Measurements from ENCODE around the gene TDRD15. TPM values are rescaled to one million over a fixed set of nuclear protein-coding genes. Genes with fewer than 3 reads are reported as not detected.

The TDRD15 gene
- polyA plus RNA-seq, 3 donors from 2014 or later: not detected

GRCh38 chr2:21161832-21162614 lies 38.3 kb downstream of the TDRD15 start:
- no peaks in the 10 kb centered on the region for H3K4me1 Mint-ChIP-seq
- H3K9me3 Mint-ChIP-seq: peaks cover 0 to 6% (median 0%) of the 10 kb centered on the region in 6 donors
- DNase-seq: no peak
- no peak overlapping the region for H3K27ac Mint-ChIP-seq
- no peaks in the 10 kb centered on the region for H3K36me3 Mint-ChIP-seq
- no peak overlapping the region for H3K4me3 Mint-ChIP-seq
- no peaks in the 10 kb centered on the region for H3K27me3 Mint-ChIP-seq (ENCODE audit: low read depth in 3 of 3)

GRCh38 chr2:21162615-21162878 lies 38.8 kb downstream of the TDRD15 start:
- no peaks in the 10 kb centered on the region for H3K27me3 Mint-ChIP-seq (ENCODE audit: low read depth in 3 of 3)

GRCh38 chr2:21163213-21163612 lies 39.4 kb downstream of the TDRD15 start:
- no peaks in the 10 kb centered on the region for H3K4me1 Mint-ChIP-seq
- no peak overlapping the region for H3K4me3 Mint-ChIP-seq
- H3K9me3 Mint-ChIP-seq: peaks cover 0 to 6% (median 0%) of the 10 kb centered on the region in 6 donors
- no peaks in the 10 kb centered on the region for H3K27me3 Mint-ChIP-seq (ENCODE audit: low read depth in 3 of 3)
- no peak overlapping the region for H3K27ac Mint-ChIP-seq
- no peaks in the 10 kb centered on the region for H3K36me3 Mint-ChIP-seq
- no peak for DNase-seq

More at GRCh38 chr2:21162615-21162878, 38.8 kb downstream of the TDRD15 start:
- Mint-ChIP-seq H3K4me1 (no peaks in the 10 kb centered on the region), H3K36me3 (no peaks in the 10 kb centered on the region), H3K27ac (no peak overlapping the region), H3K4me3 (no peak overlapping the region), H3K9me3 (peaks cover 0 to 6% (median 0%) of the 10 kb centered on the region in 6 donors)
- DNase-seq: no peak

GRCh38 chr2:21165350-21165749 lies 41.6 kb downstream of the TDRD15 start:
- Mint-ChIP-seq H3K36me3 (no peaks in the 10 kb centered on the region), H3K27ac (no peak overlapping the region), H3K27me3 (ENCODE audit: low read depth in 3 of 3) (no peaks in the 10 kb centered on the region), H3K9me3 (peaks cover 0 to 6% (median 0%) of the 10 kb centered on the region in 6 donors), H3K4me3 (no peak overlapping the region), H3K4me1 (no peaks in the 10 kb centered on the region)
- DNase-seq: no peak

GRCh38 chr2:21175895-21176646 lies 52.3 kb downstream of the TDRD15 start:
- Mint-ChIP-seq H3K27me3 (ENCODE audit: low read depth in 3 of 3) (peaks cover 0 to 8% (median 0%) of the 10 kb centered on the region in 3 donors), H3K27ac (no peak overlapping the region), H3K9me3 (peaks cover 0 to 3% (median 0%) of the 10 kb centered on the region in 6 donors), H3K36me3 (no peaks in the 10 kb centered on the region), H3K4me3 (no peak overlapping the region), H3K4me1 (peaks cover 0 to 2% of the 10 kb centered on the region in 2 donors)
- DNase-seq: no peak

- Mint-ChIP-seq H3K4me3 (no peak overlapping the region), H3K4me1 (peaks cover 0 to 2% of the 10 kb centered on the region in 2 donors), H3K27me3 (ENCODE audit: low read depth in 3 of 3) (peaks cover 0 to 1% (median under 1%) of the 10 kb centered on the region in 3 donors), H3K27ac (no peak overlapping the region), H3K36me3 (no peaks in the 10 kb centered on the region), H3K9me3 (peaks cover 0 to 5% (median under 1%) of the 10 kb centered on the region in 6 donors)
- no peak for DNase-seq
Observed at GRCh38 chr2:21181957-21182356, 58.2 kb downstream of the TDRD15 start.

- Mint-ChIP-seq H3K9me3 (peaks cover 0 to 6% (median 0%) of the 10 kb centered on the region in 6 donors), H3K27me3 (ENCODE audit: low read depth in 3 of 3) (peaks cover 0 to 4% (median 0%) of the 10 kb centered on the region in 3 donors), H3K36me3 (no peaks in the 10 kb centered on the region), H3K27ac (no peak overlapping the region), H3K4me1 (peaks cover 0 to 2% of the 10 kb centered on the region in 2 donors), H3K4me3 (no peak overlapping the region)
- DNase-seq: no peak
Observed at GRCh38 chr2:21183306-21183705, 59.5 kb downstream of the TDRD15 start.

- H3K4me1 Mint-ChIP-seq: peaks cover 0 to 2% of the 10 kb centered on the region in 2 donors
Observed at GRCh38 chr2:21183726-21184125, 60.0 kb downstream of the TDRD15 start.

GRCh38 chr2:21191535-21191934 lies 67.8 kb downstream of the TDRD15 start:
- Mint-ChIP-seq H3K27ac (no peak overlapping the region), H3K36me3 (peaks cover 0 to 4% (median 0%) of the 10 kb centered on the region in 3 donors), H3K4me3 (no peak overlapping the region), H3K4me1 (no peaks in the 10 kb centered on the region), H3K27me3 (ENCODE audit: low read depth in 3 of 3) (peaks cover 0 to 4% (median 3%) of the 10 kb centered on the region in 3 donors), H3K9me3 (peaks cover 0 to 14% (median 4%) of the 10 kb centered on the region in 6 donors)
- no peak for DNase-seq

More at GRCh38 chr2:21183726-21184125, 60.0 kb downstream of the TDRD15 start:
- no peak for DNase-seq
- H3K27ac Mint-ChIP-seq: no peak overlapping the region
- H3K4me3 Mint-ChIP-seq: no peak overlapping the region
- peaks cover 0 to 4% (median 0%) of the 10 kb centered on the region in 3 donors for H3K27me3 Mint-ChIP-seq (ENCODE audit: low read depth in 3 of 3)
- H3K9me3 Mint-ChIP-seq: peaks cover 0 to 6% (median 0%) of the 10 kb centered on the region in 6 donors
- H3K36me3 Mint-ChIP-seq: no peaks in the 10 kb centered on the region

Other genes with a start within 250 kb of the TDRD15 start
- not detected for gene APOB, start 79.9 kb upstream of the TDRD15 start, polyA plus RNA-seq

All from immature natural killer cell (primary cell).